ENCODE data around the gene ST6GALNAC5.
"Not testable (repeated sequence)": the region's sequence is repeated elsewhere in the genome, so short reads cannot be mapped to it uniquely, and the experiment has no call there.

Gene ST6GALNAC5

GRCh38 chr1:76867342-76868130, at the start of gene ST6GALNAC5:
Gene ST6GALNAC5, plus strand, starts transcription at chr1:76867480.
- peak; percentile 24 to 32 for DNase-seq (ENCODE audit: low read depth in 2 of 2)

- DNase-seq (ENCODE audit: low read depth in 2 of 2), result no peak
These were observed 47.3 kb upstream of the ST6GALNAC5 start for GRCh38 chr1:76820028-76820427.

GRCh38 chr1:76822961-76823360, 44.3 kb upstream of the ST6GALNAC5 start:
- not testable (repeated sequence) for DNase-seq (ENCODE audit: low read depth in 2 of 2)

- no peak for DNase-seq (ENCODE audit: low read depth in 2 of 2)
These were observed 43.2 kb upstream of the ST6GALNAC5 start for GRCh38 chr1:76824106-76824505.

GRCh38 chr1:76826072-76826845, 41.0 kb upstream of the ST6GALNAC5 start:
- DNase-seq (ENCODE audit: low read depth in 2 of 2), result peak; percentile 34

GRCh38 chr1:76827066-76827465, 40.2 kb upstream of the ST6GALNAC5 start:
- DNase-seq (ENCODE audit: low read depth in 2 of 2), result no peak

GRCh38 chr1:76830373-76830772, 36.9 kb upstream of the ST6GALNAC5 start:
- no peak for DNase-seq (ENCODE audit: low read depth in 2 of 2)

GRCh38 chr1:76832521-76832920, 34.8 kb upstream of the ST6GALNAC5 start:
- no peak for DNase-seq (ENCODE audit: low read depth in 2 of 2)

GRCh38 chr1:76833151-76833550, 34.1 kb upstream of the ST6GALNAC5 start:
- no peak for DNase-seq (ENCODE audit: low read depth in 2 of 2)

- DNase-seq (ENCODE audit: low read depth in 2 of 2), result no peak
These were observed 33.4 kb upstream of the ST6GALNAC5 start for GRCh38 chr1:76833856-76834255.

- DNase-seq (ENCODE audit: low read depth in 2 of 2), result peak; percentile 53 to 54
These were observed 32.1 kb upstream of the ST6GALNAC5 start for GRCh38 chr1:76835203-76835602.

GRCh38 chr1:76840278-76840677, 27.0 kb upstream of the ST6GALNAC5 start:
- no peak for DNase-seq (ENCODE audit: low read depth in 2 of 2)

- no peak for DNase-seq (ENCODE audit: low read depth in 2 of 2)
These were observed 25.8 kb upstream of the ST6GALNAC5 start for GRCh38 chr1:76841460-76841859.

- DNase-seq (ENCODE audit: low read depth in 2 of 2), result no peak
These were observed 23.3 kb upstream of the ST6GALNAC5 start for GRCh38 chr1:76843821-76844464.

GRCh38 chr1:76854255-76854654, 13.0 kb upstream of the ST6GALNAC5 start:
- DNase-seq (ENCODE audit: low read depth in 2 of 2), result no peak

GRCh38 chr1:76856104-76856503, 11.2 kb upstream of the ST6GALNAC5 start:
- DNase-seq (ENCODE audit: low read depth in 2 of 2), result no peak

GRCh38 chr1:76857138-76857537, 10.1 kb upstream of the ST6GALNAC5 start:
- no peak for DNase-seq (ENCODE audit: low read depth in 2 of 2)

- no peak for DNase-seq (ENCODE audit: low read depth in 2 of 2)
These were observed 9.3 kb upstream of the ST6GALNAC5 start for GRCh38 chr1:76857973-76858372.

- no peak for DNase-seq (ENCODE audit: low read depth in 2 of 2)
These were observed 6.1 kb upstream of the ST6GALNAC5 start for GRCh38 chr1:76861149-76861548.

- peak; percentile 50 to 51 for DNase-seq (ENCODE audit: low read depth in 2 of 2)
These were observed 4.8 kb upstream of the ST6GALNAC5 start for GRCh38 chr1:76862447-76862846.

GRCh38 chr1:76864383-76864782, 2.9 kb upstream of the ST6GALNAC5 start:
- no peak for DNase-seq (ENCODE audit: low read depth in 2 of 2)

- peak in 1 of 2 experiments; percentile 17 for DNase-seq (ENCODE audit: low read depth in 2 of 2)
These were observed 1.5 kb upstream of the ST6GALNAC5 start for GRCh38 chr1:76865696-76866286.
